Cortex of kidney (tissue), 1 donor: ENCODE results near the gene DENND1C.

Experiments used
- DNase-seq: peaks from one replicate; lab custom pipeline; 2025; lab: John Stamatoyannopoulos, UW

The DENND1C gene, protein sequence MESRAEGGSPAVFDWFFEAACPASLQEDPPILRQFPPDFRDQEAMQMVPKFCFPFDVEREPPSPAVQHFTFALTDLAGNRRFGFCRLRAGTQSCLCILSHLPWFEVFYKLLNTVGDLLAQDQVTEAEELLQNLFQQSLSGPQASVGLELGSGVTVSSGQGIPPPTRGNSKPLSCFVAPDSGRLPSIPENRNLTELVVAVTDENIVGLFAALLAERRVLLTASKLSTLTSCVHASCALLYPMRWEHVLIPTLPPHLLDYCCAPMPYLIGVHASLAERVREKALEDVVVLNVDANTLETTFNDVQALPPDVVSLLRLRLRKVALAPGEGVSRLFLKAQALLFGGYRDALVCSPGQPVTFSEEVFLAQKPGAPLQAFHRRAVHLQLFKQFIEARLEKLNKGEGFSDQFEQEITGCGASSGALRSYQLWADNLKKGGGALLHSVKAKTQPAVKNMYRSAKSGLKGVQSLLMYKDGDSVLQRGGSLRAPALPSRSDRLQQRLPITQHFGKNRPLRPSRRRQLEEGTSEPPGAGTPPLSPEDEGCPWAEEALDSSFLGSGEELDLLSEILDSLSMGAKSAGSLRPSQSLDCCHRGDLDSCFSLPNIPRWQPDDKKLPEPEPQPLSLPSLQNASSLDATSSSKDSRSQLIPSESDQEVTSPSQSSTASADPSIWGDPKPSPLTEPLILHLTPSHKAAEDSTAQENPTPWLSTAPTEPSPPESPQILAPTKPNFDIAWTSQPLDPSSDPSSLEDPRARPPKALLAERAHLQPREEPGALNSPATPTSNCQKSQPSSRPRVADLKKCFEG

DNA sequence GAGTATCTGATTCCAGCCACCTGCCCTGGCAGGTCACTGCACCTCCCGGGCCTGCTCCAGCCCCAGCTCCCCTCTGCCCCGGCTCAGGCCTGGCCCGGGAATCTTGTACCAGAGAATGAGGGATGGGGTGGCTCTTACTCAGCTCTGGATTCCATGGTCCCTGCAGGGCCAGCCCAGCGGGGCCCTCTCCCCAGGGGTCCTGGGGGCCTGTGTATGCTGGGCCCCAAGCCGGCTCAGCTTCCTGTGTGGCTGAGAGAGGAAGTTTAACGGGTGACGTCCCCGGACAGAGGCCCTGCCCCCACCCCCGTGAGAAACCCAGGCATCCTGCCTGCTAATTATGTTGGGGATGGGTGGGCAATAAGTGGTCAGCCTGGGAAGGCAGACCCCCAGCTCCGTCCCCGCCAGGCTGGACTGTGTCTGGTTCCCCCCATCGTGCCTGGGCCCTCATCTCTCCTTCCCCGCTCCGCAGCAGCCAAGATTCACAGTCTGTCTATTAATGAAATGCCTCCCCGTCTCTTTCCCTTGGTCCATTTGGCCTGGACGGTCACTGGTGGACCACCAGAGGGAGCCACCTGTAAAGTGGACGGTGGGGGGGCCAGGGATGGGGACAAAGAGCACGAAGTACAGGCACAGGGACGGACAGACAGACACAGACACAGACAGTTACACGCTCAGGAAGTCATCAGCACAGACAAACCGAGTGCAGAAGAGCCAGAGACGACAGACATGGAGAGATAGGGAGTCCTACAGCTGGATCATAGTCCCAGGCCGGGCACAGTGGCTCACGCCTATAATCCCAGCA is at the start of gene DENND1C:
Gene DENND1C (minus strand): TSS at position 247 of the 802 bp plus-strand sequence. CDS start 92 bp downstream, at position 155.
- DNase-seq = no peak

DNA sequence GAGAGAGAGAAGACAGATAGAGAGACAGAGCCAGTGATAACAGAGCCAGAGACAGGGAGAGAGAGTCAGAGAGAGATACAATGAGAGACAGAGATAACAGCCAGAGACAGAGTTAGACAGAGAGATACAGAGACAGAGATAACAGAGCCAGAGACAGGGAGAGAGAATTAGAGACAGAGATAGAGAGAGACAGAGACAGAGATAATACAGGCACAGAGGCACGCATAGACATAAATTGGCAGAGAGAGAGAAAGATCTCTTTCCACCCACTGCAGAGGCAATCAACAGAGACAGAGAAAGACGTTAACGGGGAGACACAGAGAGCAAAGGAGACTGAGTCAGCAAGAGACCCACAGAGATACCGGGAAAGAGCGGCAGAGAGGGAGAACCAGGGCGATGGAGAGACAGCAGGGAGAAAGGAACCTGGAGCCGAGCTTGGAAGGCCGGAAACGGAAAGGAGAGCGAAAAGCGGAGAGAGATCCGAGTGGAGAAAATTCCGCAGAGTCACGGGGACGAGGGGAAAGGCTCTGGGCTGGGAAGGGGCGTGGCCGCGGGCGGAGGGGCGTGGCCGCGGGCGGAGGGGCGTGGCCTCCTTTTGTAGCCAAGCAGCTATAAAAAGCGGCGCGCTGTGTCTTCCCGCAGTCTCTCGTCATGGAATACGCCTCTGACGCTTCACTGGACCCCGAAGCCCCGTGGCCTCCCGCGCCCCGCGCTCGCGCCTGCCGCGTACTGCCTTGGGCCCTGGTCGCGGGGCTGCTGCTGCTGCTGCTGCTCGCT is 49.0 kb upstream of the DENND1C start, which contains the start of gene TNFSF9:
Gene TNFSF9 (plus strand): TSS at position 641 of the 777 bp plus-strand sequence. CDS start 11 bp downstream, at position 652.
- DNase-seq = no peak

GRCh38 chr19:6529937-6530385 is 48.4 kb upstream of the DENND1C start:
- DNase-seq = no peak

GRCh38 chr19:6529351-6529750 is 47.8 kb upstream of the DENND1C start:
- DNase-seq = no peak

DNA sequence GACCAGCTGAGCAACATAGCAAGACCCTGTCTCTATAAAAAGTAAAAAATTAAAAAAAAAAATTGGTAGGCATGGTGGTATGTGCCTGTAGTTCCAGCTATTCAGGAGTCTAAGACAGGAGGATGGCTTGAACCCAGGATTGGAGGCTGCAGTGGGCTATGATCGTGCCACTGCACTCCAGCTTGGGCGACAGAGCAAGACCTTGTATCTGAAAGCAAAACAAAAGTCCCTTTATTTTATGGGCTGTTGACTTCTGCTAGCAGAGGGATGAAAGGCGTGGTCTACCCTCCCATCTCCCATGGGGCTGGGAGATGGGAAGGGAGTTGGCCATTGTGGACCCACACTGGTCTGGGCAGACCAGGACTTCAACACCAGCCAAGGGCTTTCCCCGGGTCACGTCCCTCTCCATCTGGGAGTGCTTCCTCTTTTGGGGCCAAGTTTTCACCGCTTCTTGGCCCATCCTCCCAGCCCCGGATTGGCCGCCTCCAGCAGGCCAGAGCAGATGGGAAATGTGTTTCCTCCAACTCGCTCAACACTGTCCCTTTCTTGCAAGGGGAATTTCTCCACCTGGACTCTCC is 47.0 kb upstream of the DENND1C start:
- DNase-seq = no peak

GRCh38 chr19:6527893-6528543 is 46.4 kb upstream of the DENND1C start:
- no peak for DNase-seq

- no peak for DNase-seq
Observed at GRCh38 chr19:6524311-6524710, 42.7 kb upstream of the DENND1C start.

DNA sequence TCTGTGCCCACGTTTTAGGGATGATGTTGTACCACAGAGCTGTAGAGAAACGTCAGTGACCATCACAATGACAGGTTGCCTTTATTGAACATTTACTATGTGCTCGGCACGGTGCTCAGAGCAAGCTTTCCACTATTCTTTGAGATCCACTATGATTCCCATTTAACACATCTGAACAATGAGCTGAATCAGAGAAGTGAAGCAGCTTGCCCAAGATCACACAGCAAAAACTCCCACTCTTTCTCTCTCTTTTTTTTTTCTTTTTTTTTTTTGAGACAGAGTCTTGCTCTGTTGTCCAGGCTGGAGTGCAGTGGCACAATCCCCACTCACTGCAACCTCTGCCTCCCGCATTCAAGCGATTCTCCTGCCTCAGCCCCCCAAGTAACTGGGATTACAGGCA is 41.1 kb upstream of the DENND1C start:
- DNase-seq = no peak

GRCh38 chr19:6521718-6522646 is 40.4 kb upstream of the DENND1C start:
- no peak for DNase-seq

GRCh38 chr19:6519289-6519688 is 37.7 kb upstream of the DENND1C start:
- no peak for DNase-seq

- no peak for DNase-seq
Observed at GRCh38 chr19:6518145-6518911, 36.7 kb upstream of the DENND1C start.

DNA sequence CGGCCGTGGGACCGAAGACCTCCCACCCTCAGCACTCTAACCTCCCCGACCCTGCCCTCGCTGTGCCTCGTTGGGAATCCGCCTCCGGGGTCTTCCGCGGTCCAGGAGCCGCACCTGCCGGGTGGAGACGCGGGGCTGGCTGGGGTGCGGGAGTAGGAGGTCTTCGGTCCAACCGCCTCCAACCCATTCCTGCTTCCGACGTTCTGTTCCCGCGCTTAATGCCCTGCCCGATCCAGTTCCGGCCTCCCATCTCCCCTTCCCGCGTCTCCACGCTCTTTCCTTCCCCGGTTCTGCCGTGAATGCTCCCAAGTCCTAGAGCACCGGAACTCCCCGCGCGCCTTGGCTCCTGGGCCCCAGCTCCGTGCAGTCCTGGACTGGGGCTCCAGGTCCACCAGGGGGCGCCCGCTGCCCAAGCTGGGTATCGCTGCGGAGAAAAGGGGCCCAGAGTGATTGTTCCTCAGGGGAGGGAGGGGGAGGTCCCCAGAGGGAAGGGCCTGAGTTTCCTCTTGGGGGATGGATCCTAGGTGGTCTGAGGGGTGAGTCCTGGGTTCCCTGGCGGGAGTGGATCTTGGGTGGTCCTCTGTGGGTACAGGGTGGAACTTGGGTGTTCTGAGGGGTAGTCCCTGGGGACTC is 35.2 kb upstream of the DENND1C start:
- no peak for DNase-seq

- no peak for DNase-seq
Observed at GRCh38 chr19:6516018-6516658, 34.6 kb upstream of the DENND1C start.

GRCh38 chr19:6514926-6515544 is 33.4 kb upstream of the DENND1C start:
- no peak for DNase-seq

GRCh38 chr19:6514089-6514488 is 32.5 kb upstream of the DENND1C start:
- no peak for DNase-seq

GRCh38 chr19:6510618-6511017 is 29.0 kb upstream of the DENND1C start:
- DNase-seq = no peak
